Heart left ventricle (tissue), 13 donors: ENCODE measurements around the gene SLC38A10.

Source experiments
- POLR2A ChIP-seq, 2 donors: fragments of 450-650 bp; IDR thresholded peaks; one replicate each; pipeline ENCODE4 v1.6.1; 2017; ENCODE audit warnings: antibody characterized with exemption in 2 of 2, mild to moderate bottlenecking in 2 of 2, moderate library complexity in 2 of 2
- TF ChIP-seq, protein P1 (sequence below), 12 donors: fragments of 200-600 bp; sonication (generic) in 4 of 12; IDR thresholded peaks; one replicate each; pipeline versions ENCODE4 v1.5.0 to v1.8.0; 2018 to 2022; ENCODE audit warnings: antibody characterized with exemption in 12 of 12, mild to moderate bottlenecking in 5 of 12
- donor health status: ischemic (EF 13 %, LVEDD 7.1; RV severe dilation, severe dysfunction).
- donor health status: DM: no; HTN: yes; CAD: no.
- donor health status: DM: no; HTN: no; CAD: no.
- donor health status: ischemic (EF 25% LVEDD 6.9; RV normal size, moderate dysfunction).
- donor health status: ischemic (EF 25% LVEDD 5.7; RV mildly dilated, moderate dysfunction).
- donor health status: ischemic (EF 35%, LVEDD 5.7; RV mildly dilated, moderate dysfunction).
- donor health status: nonischemic (EF 11% LVEDD 7.7; RV severe dilation, severe dysfunction).
- donor health status: DM: yes; HTN: yes; CAD: no.
- donor health status: PGD.
- donor health status: ischemic (EF 29% LVEDD 5.4; RV normal size, mild dysfunction).
- donor health status: nonischemic (EF 23%, LVEDD 6.1; RV moderate dilation, normal function).

GRCh38 chr17:81292450-81292849 lies 2.7 kb downstream of the SLC38A10 start:
- TF ChIP-seq, protein P1, sequence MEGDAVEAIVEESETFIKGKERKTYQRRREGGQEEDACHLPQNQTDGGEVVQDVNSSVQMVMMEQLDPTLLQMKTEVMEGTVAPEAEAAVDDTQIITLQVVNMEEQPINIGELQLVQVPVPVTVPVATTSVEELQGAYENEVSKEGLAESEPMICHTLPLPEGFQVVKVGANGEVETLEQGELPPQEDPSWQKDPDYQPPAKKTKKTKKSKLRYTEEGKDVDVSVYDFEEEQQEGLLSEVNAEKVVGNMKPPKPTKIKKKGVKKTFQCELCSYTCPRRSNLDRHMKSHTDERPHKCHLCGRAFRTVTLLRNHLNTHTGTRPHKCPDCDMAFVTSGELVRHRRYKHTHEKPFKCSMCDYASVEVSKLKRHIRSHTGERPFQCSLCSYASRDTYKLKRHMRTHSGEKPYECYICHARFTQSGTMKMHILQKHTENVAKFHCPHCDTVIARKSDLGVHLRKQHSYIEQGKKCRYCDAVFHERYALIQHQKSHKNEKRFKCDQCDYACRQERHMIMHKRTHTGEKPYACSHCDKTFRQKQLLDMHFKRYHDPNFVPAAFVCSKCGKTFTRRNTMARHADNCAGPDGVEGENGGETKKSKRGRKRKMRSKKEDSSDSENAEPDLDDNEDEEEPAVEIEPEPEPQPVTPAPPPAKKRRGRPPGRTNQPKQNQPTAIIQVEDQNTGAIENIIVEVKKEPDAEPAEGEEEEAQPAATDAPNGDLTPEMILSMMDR (IDR thresholded peaks at IDR 0.05) = no peak
- TF ChIP-seq POLR2A (IDR thresholded peaks at IDR 0.05) = no peak
